Measurements from ENCODE around the gene ZNF423.

DNA sequence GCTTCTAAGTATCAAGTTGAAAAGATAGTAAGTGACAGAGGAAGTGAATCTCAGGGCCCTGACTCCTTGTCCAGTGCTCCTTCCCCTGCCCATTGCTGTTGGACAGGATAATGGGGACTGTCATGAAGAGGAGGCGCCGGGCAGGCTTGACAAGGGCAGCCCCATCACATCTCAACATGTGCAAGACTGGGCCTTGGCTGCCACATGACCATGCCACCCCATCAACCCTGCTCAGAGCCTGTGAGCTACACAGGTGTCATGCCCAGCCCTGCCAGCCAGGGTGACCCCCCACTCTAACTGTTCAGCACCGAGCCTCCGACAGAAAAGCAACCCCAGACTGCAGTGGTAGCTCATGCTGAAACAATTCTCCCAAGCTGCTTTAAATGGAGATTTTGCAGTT is 310.7 kb downstream of the ZNF423 start:
- no peak for TF ChIP-seq TAF1 (IDR thresholded peaks at IDR 0.05; ENCODE audit: low read depth, low read length)
- TF ChIP-seq POLR2AphosphoS5 (IDR thresholded peaks at IDR 0.05; ENCODE audit: low read depth, low read length) = no peak
- no peak for TF ChIP-seq POLR2A (IDR thresholded peaks at IDR 0.05; ENCODE audit: low read depth, low read length)

Data from GM12891 (cell line).